HepG2 (cell line): ENCODE measurements around the gene PAXX. TPM values are rescaled to one million over a fixed set of nuclear protein-coding genes. Genes with fewer than 3 reads are reported as not detected.

Experiments used
- ATAC-seq: fragments of 200-7000 bp; cut with Tn5 transposase; 3 replicates; pipeline ENCODE4 v1.9.1; 2020; ENCODE audit warnings: mild to moderate bottlenecking, moderate library complexity
- BruUV-seq: library from RNA; stranded (reverse); fragments of 400-500 nt; replicated peaks from 2 replicates; lab custom pipeline; 2021; lab: Mats Ljungman, UMichigan
- CTCF ChIA-PET: fragments of 300-600 bp; formaldehyde crosslinking; extraction: SDS; loops from one replicate; lab custom pipeline; 2021; ENCODE audit warnings: low total read pairs, inconsistent platforms, low intra/inter-chr PET ratio; lab: Yijun Ruan, JAX
- POLR2A ChIA-PET: fragments of 350-600 bp; sonication (Branson Sonifier 250); formaldehyde crosslinking; loops from one replicate; lab custom pipeline; 2020; ENCODE audit warnings: antibody characterized with exemption, inconsistent platforms; lab: Yijun Ruan, JAX
- DNase-seq: peaks from one replicate; pipeline ENCODE4 v3.0.0-alpha.2; 2015; ENCODE audit warnings: low spot score
- FAIRE-seq: peaks from 3 replicates; lab custom pipeline; 2011; peaks lifted over from hg19 to GRCh38; lab: Jason Lieb, UNC
- H2AFZ ChIP-seq: one replicate; pipeline ENCODE4 v1.6.1; 2011; ENCODE audit warnings: low read length, inconsistent platforms
- H3K27ac ChIP-seq: fragments of 300-600 bp; 3 replicates; pipeline ENCODE4 v1.8.0; 2011; ENCODE audit warnings: mixed run types, mild to moderate bottlenecking, mixed read lengths, low read length, inconsistent platforms; ENCODE audit not compliant: insufficient read depth; ENCODE audit errors: extremely low read length
- H3K27me3 ChIP-seq, 2 experiments: fragments of 200-600 bp in 1 of 2; 2 replicates in 1 of 2; 3 replicates in 1 of 2; pipeline versions ENCODE4 v1.6.0 to v1.8.0; 2011; ENCODE audit warnings: low read length in 2 of 2, mild to moderate bottlenecking in 2 of 2, moderate library complexity in 2 of 2, inconsistent platforms in 1 of 2; ENCODE audit not compliant: insufficient read depth in 2 of 2, control insufficient read depth in 1 of 2
- H3K36me3 ChIP-seq, 2 experiments: fragments of 200-600 bp in 1 of 2; replicated peaks in 1 of 2; 2 replicates in 1 of 2; 3 replicates in 1 of 2; pipeline versions ENCODE4 v1.5.1 to v1.8.0; 2011; ENCODE audit warnings: low read length in 2 of 2, inconsistent platforms in 1 of 2; ENCODE audit not compliant: insufficient read depth in 2 of 2, control insufficient read depth in 1 of 2
- H3K4me1 ChIP-seq: 2 replicates; pipeline ENCODE4 v1.5.1; 2012; ENCODE audit warnings: low read length, inconsistent platforms; ENCODE audit not compliant: insufficient read depth
- H3K4me2 ChIP-seq: 2 replicates; pipeline ENCODE4 v1.6.0; 2011; ENCODE audit warnings: low read depth, low read length, inconsistent platforms
- H3K4me3 ChIP-seq, 3 experiments: fragments of 200-600 bp in 1 of 3; sonication (generic), shearing (Covaris generic) in 1 of 3; replicated peaks in 1 of 3; 2 replicates each; pipeline ENCODE4 v1.5.1; 2011 to 2016; ENCODE audit warnings: low read length in 3 of 3, inconsistent platforms in 2 of 3, low read depth in 2 of 3, mild to moderate bottlenecking in 2 of 3, control low read depth in 1 of 3, mixed read lengths in 1 of 3; ENCODE audit not compliant: insufficient read depth in 1 of 3
- H3K79me2 ChIP-seq: one replicate; pipeline ENCODE4 v1.6.1; 2011; ENCODE audit warnings: low read length, inconsistent platforms; ENCODE audit not compliant: insufficient read depth
- H3K9ac ChIP-seq: 2 replicates; pipeline ENCODE4 v1.6.0; 2011; ENCODE audit warnings: mild to moderate bottlenecking, low read depth, low read length, inconsistent platforms; ENCODE audit not compliant: insufficient read depth
- H3K9me3 ChIP-seq: 2 replicates; pipeline ENCODE4 v1.5.1; 2012; ENCODE audit warnings: mild to moderate bottlenecking, low read length
- H4K20me1 ChIP-seq: 2 replicates; pipeline ENCODE4 v1.6.0; 2011; ENCODE audit warnings: inconsistent platforms, mild to moderate bottlenecking, low read length, moderate library complexity; ENCODE audit not compliant: insufficient read depth
- ARNTL ChIP-seq: sonication (generic); formaldehyde crosslinking; IDR thresholded peaks from 2 replicates; pipeline ENCODE4 v1.4.0; 2020; ENCODE audit warnings: mild to moderate bottlenecking, missing genetic modification reagents
- CCDC6 ChIP-seq: sonication (generic); formaldehyde crosslinking; IDR thresholded peaks from 2 replicates; pipeline ENCODE4 v1.8.1; 2022; ENCODE audit warnings: mild to moderate bottlenecking, missing genetic modification reagents, moderate library complexity
- CEBPG ChIP-seq: IDR thresholded peaks from 2 replicates; pipeline ENCODE4 v1.6.1; 2016
- FOXJ3 ChIP-seq: sonication (generic); formaldehyde crosslinking; IDR thresholded peaks from 2 replicates; pipeline ENCODE4 v1.4.0; 2020; ENCODE audit warnings: missing genetic modification reagents, mild to moderate bottlenecking, borderline replicate concordance
- IKZF4 ChIP-seq: sonication (generic); formaldehyde crosslinking; IDR thresholded peaks from 2 replicates; pipeline ENCODE4 v1.5.1; 2020; ENCODE audit warnings: borderline replicate concordance, mild to moderate bottlenecking, low read depth, missing genetic modification reagents; ENCODE audit errors: not compliant biosample characterization
- JARID2 ChIP-seq: sonication (generic); formaldehyde crosslinking; IDR thresholded peaks from 2 replicates; pipeline ENCODE4 v1.8.1; 2023; ENCODE audit warnings: missing genetic modification reagents, inconsistent platforms; ENCODE audit not compliant: insufficient replicate concordance
- KLF6 ChIP-seq: IDR thresholded peaks from 2 replicates; pipeline ENCODE4 v1.8.0; 2016; ENCODE audit warnings: missing biosample characterization, missing genetic modification reagents
- MAZ ChIP-seq, 2 experiments: sonication (generic) in 1 of 2; formaldehyde crosslinking in 1 of 2; IDR thresholded peaks; 2 replicates each; pipeline versions ENCODE4 v1.5.0 to v1.6.1; 2012 to 2020; ENCODE audit warnings: low read depth in 2 of 2, mild to moderate bottlenecking in 2 of 2, borderline replicate concordance in 1 of 2, improper control_type of control experiment in 1 of 2, low read length in 1 of 2, missing genetic modification reagents in 1 of 2, moderate library complexity in 1 of 2
- MEF2D ChIP-seq: sonication (generic); formaldehyde crosslinking; IDR thresholded peaks from 2 replicates; pipeline ENCODE4 v1.5.1; 2020; ENCODE audit warnings: mild to moderate bottlenecking, missing genetic modification reagents
- MYNN ChIP-seq: sonication (generic); formaldehyde crosslinking; IDR thresholded peaks from 2 replicates; pipeline ENCODE4 v1.4.0; 2020; ENCODE audit warnings: mild to moderate bottlenecking, low read depth, missing genetic modification reagents
- NBN ChIP-seq: fragments of 450-650 bp; conservative IDR thresholded peaks from 2 replicates; pipeline ENCODE4 v1.6.1; 2017
- NR2F2 ChIP-seq: IDR thresholded peaks from 2 replicates; pipeline ENCODE4 v1.6.1; 2012; ENCODE audit warnings: low read depth, inconsistent platforms, borderline replicate concordance
- ZNF232 ChIP-seq: sonication (generic); formaldehyde crosslinking; IDR thresholded peaks from 2 replicates; pipeline ENCODE4 v1.4.0; 2020; ENCODE audit warnings: missing genetic modification reagents, borderline replicate concordance
- ZNF430 ChIP-seq: sonication (generic); formaldehyde crosslinking; IDR thresholded peaks from 2 replicates; pipeline ENCODE4 v1.9.0; 2021; ENCODE audit warnings: mild to moderate bottlenecking, missing genetic modification reagents
- ZNF562 ChIP-seq: sonication (generic); formaldehyde crosslinking; IDR thresholded peaks from 2 replicates; pipeline ENCODE4 v1.8.0; 2022; ENCODE audit warnings: missing genetic modification reagents, borderline replicate concordance
- ZNF644 ChIP-seq: IDR thresholded peaks from 2 replicates; pipeline ENCODE4 v1.6.1; 2016; ENCODE audit warnings: low read depth
- ZNF879 ChIP-seq: sonication (generic); formaldehyde crosslinking; IDR thresholded peaks from 2 replicates; pipeline ENCODE4 v1.8.1; 2023; ENCODE audit warnings: missing genetic modification reagents
- ZSCAN31 ChIP-seq: sonication (generic); formaldehyde crosslinking; IDR thresholded peaks from 2 replicates; pipeline ENCODE4 v1.5.0; 2020; ENCODE audit warnings: low read depth, mild to moderate bottlenecking, missing genetic modification reagents
- WGBS: methylation state at CpG from one replicate; pipeline ENCODE4 v1.1.6; 2017; ENCODE audit warnings: low lambda C conversion rate; 5-methylcytosine and 5-hydroxymethylcytosine counted together
- in situ Hi-C: cut with HindIII; loops from 2 replicates; pipeline ENCODE4 v1.10.0; 2017; ENCODE audit warnings: low pct_unique_long_range_greater_than_20kb; ENCODE audit not compliant: extremely low pct_ligation_motif_present
- intact Hi-C: fragments of 100-400 bp; cut with micrococcal nuclease; formaldehyde crosslinking; loops from one replicate; pipeline ENCODE4 v1.10.0; 2022; ENCODE audit not compliant: unreplicated experiment
- polyA plus RNA-seq, 8 experiments: library from polyadenylated mRNA; depleted of rRNA in 3 of 8; stranded (reverse) in 7 of 8; unstranded in 1 of 8; fragments of >200 nt; fragmentation: Illumina TruSeq in 4 of 8; extraction: Trizol in 4 of 8; gene quantifications; 2 replicates each; pipeline versions ENCODE4 v1.2.1 to v1.2.3, GENCODE V29; 2011 to 2016; ENCODE audit warnings: low read depth in 4 of 8, missing spikeins in 1 of 8, mixed read lengths in 1 of 8; ENCODE audit not compliant: insufficient read depth in 1 of 8
- total RNA-seq, 5 experiments: library from RNA; depleted of rRNA; stranded (reverse); fragments of >200 nt; fragmentation: Illumina TruSeq; extraction: Trizol; gene quantifications; 2 replicates each; pipeline ENCODE4 v1.2.3, GENCODE V29; 2016; ENCODE audit warnings: low read depth in 1 of 5
- TF ChIP-seq, protein P1 (sequence below): sonication (generic); formaldehyde crosslinking; IDR thresholded peaks from 2 replicates; pipeline ENCODE4 v1.4.0; 2020; ENCODE audit warnings: missing genetic modification reagents
- TF ChIP-seq, protein P2 (sequence below): fragments of 450-650 bp; IDR thresholded peaks from 2 replicates; pipeline ENCODE4 v1.6.1; 2017; ENCODE audit warnings: mild to moderate bottlenecking
- TF ChIP-seq, protein P3 (sequence below): sonication (generic); formaldehyde crosslinking; IDR thresholded peaks from 2 replicates; pipeline ENCODE4 v1.4.0; 2020; ENCODE audit warnings: mild to moderate bottlenecking, missing genetic modification reagents

PAXX gene
- total and polyA plus RNA-seq, 2 of the 13 experiments (the other 11 are each of a cell fraction or from before 2014, with no cell fraction given): 14.0 to 31.9 TPM

DNA sequence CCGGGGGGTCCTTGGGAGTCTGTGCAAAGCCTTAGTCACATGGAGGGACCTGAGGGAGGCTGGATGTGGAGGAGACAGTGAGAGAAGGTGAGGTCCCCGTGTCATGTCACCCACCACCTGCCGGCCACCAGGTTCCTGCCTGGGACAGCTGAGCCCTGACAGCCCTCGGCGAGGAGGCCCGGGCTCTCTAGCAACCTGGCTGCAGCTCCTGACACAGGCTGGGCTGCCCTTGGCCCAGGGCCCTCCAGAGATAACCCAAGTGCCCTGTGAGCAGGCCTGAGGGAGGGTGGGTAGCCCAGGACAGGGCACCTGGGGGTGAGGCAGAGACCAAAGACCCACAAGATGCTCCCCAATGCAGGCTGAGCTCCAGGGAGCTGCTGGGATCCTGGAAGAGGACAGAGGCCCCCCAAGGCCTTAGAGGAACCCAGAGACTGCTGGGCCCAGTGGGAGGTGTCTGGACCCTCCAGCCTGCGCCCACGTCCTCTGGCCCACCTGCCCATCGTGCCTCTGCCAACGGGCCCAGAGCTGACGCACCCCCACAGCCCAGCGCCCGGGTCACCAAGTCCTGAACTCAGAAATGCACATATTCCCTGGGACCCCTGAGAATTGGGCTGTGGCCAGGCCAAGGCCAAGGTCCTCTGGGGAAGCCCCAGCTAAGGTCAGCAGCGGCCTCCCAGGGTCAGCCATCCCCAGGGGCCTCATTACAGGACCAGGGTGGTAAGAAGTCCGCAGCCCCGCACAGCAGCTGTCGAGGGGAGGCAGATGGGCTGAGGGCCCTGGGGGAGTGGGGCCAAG lies 23.7 kb upstream of the PAXX start:
- Histone ChIP-seq H3K36me3 (no peaks in the 10 kb centered on the region), H3K79me2 (no peaks in the 10 kb centered on the region), H3K4me1 (peaks cover 55% of the 10 kb centered on the region), H3K9me3 (no peaks in the 10 kb centered on the region), H2AFZ (no peak overlapping the region), H4K20me1 (no peaks in the 10 kb centered on the region), H3K27me3 (peaks cover 23 to 66% of the 10 kb centered on the region in 2 experiments), H3K9ac (no peak overlapping the region), H3K4me3 (no peak overlapping the region; a peak in 1 of 6 replicates), H3K4me2 (no peak overlapping the region), H3K27ac (no peak overlapping the region)
- ChIA-PET CTCF (no interaction called here), POLR2A (interaction anchor here (0.8 kb wide), 1 partner anchor 31 kb away, joined by 3 read pairs; no protein-coding TSS in a partner anchor)
- FAIRE-seq (no peak), ATAC-seq (peak; percentile 51), DNase-seq (no peak)
- WGBS: 6% methylated on average over 7 of the region's 17 CpGs
- intact Hi-C loops (loop anchor here (2.0 kb wide), 1 partner anchor 20 kb away; no protein-coding TSS in a partner anchor), in situ Hi-C loops (no loop called here)
- no TSS peak for BruUV-seq
- TF ChIP-seq, protein P1, sequence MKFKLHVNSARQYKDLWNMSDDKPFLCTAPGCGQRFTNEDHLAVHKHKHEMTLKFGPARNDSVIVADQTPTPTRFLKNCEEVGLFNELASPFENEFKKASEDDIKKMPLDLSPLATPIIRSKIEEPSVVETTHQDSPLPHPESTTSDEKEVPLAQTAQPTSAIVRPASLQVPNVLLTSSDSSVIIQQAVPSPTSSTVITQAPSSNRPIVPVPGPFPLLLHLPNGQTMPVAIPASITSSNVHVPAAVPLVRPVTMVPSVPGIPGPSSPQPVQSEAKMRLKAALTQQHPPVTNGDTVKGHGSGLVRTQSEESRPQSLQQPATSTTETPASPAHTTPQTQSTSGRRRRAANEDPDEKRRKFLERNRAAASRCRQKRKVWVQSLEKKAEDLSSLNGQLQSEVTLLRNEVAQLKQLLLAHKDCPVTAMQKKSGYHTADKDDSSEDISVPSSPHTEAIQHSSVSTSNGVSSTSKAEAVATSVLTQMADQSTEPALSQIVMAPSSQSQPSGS (CRISPR knock-in tag): no peak
- TF ChIP-seq ARNTL (no peak), MEF2D (CRISPR knock-in tag) (no peak), NR2F2 (0 out of 2 replicates have a peak, but pooled peaks have one; percentile 17), KLF6 (no peak), MYNN (no peak), ZNF562 (no peak), MAZ (IDR thresholded peaks at IDR 0.05; ENCODE audit: borderline replicate concordance, low read depth, low read length) (no peak), MAZ (CRISPR knock-in tag; IDR thresholded peaks at IDR 0.05; ENCODE audit: low read depth) (no peak), CEBPG (CRISPR knock-in tag) (no peak), ZNF430 (no peak), NBN (no peak), JARID2 (CRISPR knock-in tag) (no peak), CCDC6 (no peak), ZNF232 (CRISPR knock-in tag) (no peak), IKZF4 (CRISPR knock-in tag) (peak; percentile 37), ZNF644 (CRISPR knock-in tag) (no peak), ZNF879 (CRISPR knock-in tag) (no peak), ZSCAN31 (CRISPR knock-in tag) (no peak), FOXJ3 (CRISPR knock-in tag) (no peak)
- TF ChIP-seq, protein P2, sequence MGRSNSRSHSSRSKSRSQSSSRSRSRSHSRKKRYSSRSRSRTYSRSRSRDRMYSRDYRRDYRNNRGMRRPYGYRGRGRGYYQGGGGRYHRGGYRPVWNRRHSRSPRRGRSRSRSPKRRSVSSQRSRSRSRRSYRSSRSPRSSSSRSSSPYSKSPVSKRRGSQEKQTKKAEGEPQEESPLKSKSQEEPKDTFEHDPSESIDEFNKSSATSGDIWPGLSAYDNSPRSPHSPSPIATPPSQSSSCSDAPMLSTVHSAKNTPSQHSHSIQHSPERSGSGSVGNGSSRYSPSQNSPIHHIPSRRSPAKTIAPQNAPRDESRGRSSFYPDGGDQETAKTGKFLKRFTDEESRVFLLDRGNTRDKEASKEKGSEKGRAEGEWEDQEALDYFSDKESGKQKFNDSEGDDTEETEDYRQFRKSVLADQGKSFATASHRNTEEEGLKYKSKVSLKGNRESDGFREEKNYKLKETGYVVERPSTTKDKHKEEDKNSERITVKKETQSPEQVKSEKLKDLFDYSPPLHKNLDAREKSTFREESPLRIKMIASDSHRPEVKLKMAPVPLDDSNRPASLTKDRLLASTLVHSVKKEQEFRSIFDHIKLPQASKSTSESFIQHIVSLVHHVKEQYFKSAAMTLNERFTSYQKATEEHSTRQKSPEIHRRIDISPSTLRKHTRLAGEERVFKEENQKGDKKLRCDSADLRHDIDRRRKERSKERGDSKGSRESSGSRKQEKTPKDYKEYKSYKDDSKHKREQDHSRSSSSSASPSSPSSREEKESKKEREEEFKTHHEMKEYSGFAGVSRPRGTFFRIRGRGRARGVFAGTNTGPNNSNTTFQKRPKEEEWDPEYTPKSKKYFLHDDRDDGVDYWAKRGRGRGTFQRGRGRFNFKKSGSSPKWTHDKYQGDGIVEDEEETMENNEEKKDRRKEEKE: no peak
- TF ChIP-seq, protein P3, sequence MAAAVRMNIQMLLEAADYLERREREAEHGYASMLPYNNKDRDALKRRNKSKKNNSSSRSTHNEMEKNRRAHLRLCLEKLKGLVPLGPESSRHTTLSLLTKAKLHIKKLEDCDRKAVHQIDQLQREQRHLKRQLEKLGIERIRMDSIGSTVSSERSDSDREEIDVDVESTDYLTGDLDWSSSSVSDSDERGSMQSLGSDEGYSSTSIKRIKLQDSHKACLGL: no peak
